Renal cortex interstitium (tissue), 11 donors: ENCODE data around the gene SLC6A16. TPM values are rescaled to one million over a fixed set of nuclear protein-coding genes. Genes with fewer than 3 reads are reported as not detected.
A peak's percentile ranks its signal among the peaks of the same experiment; 100 is the strongest.
"Not testable (repeated sequence)": the region's sequence is repeated elsewhere in the genome, so short reads cannot be mapped to it uniquely, and the experiment has no call there.

Source experiments
- DNase-seq, 11 donors: peaks; one replicate each; pipeline ENCODE4 v3.0.0-alpha.2; 2013; ENCODE audit warnings: low read depth in 9 of 11, low spot score in 4 of 11; ENCODE audit errors: extremely low read depth in 1 of 11
- polyA plus RNA-seq, 3 donors: library from polyadenylated mRNA; unstranded; fragments of 120-200 nt; gene quantifications; one replicate each; pipeline ENCODE4 v1.2.1, GENCODE V29; 2013; ENCODE audit not compliant: insufficient read length in 3 of 3

SLC6A16 gene
- polyA plus RNA-seq, 3 donors = 2.5 to 5.3 (median 3.1) TPM

GRCh38 chr19:49335071-49335783 is 10.2 kb upstream of the SLC6A16 start, which contains the start of gene CD37:
Gene CD37 (plus strand): TSS chr19:49335406. CDS start chr19:49335541, 135 bp downstream.
- DNase-seq = no peak

GRCh38 chr19:49333811-49334288 is 8.9 kb upstream of the SLC6A16 start:
- DNase-seq = no peak

- DNase-seq = no peak
These were observed 8.4 kb upstream of the SLC6A16 start for GRCh38 chr19:49333418-49333805.

GRCh38 chr19:49332691-49333417 is 7.9 kb upstream of the SLC6A16 start:
- not testable (repeated sequence) for DNase-seq

GRCh38 chr19:49331616-49332055 is 6.6 kb upstream of the SLC6A16 start:
- peak in 2 of 11 donors; percentile 56 to 58 for DNase-seq

- DNase-seq = not testable (repeated sequence)
These were observed 6.2 kb upstream of the SLC6A16 start for GRCh38 chr19:49331187-49331586.

- DNase-seq = no peak
These were observed 3.8 kb upstream of the SLC6A16 start for GRCh38 chr19:49328741-49329140.

- no peak for DNase-seq
These were observed 3.0 kb upstream of the SLC6A16 start for GRCh38 chr19:49327878-49328544.

GRCh38 chr19:49326165-49326704 is 1.2 kb upstream of the SLC6A16 start:
- DNase-seq = no peak

GRCh38 chr19:49325756-49326155 is 765 bp upstream of the SLC6A16 start:
- DNase-seq = not testable (repeated sequence)

GRCh38 chr19:49318296-49318695 is 6.7 kb downstream of the SLC6A16 start:
- DNase-seq = no peak

GRCh38 chr19:49316284-49316683 is 8.7 kb downstream of the SLC6A16 start:
- DNase-seq = no peak

- DNase-seq = no peak
These were observed 9.9 kb downstream of the SLC6A16 start for GRCh38 chr19:49315111-49315510.

- no peak for DNase-seq
These were observed 15.9 kb downstream of the SLC6A16 start for GRCh38 chr19:49309087-49309486.

- DNase-seq = not testable (repeated sequence)
These were observed 18.3 kb downstream of the SLC6A16 start for GRCh38 chr19:49306734-49307133.

GRCh38 chr19:49301866-49302252 is 23.1 kb downstream of the SLC6A16 start:
- DNase-seq = no peak

- DNase-seq = peak in 10 of 11 donors; percentile 9 to 46 (median 33)
These were observed 23.7 kb downstream of the SLC6A16 start for GRCh38 chr19:49301165-49301865.

GRCh38 chr19:49298653-49299052 is 26.3 kb downstream of the SLC6A16 start:
- not testable (repeated sequence) for DNase-seq

- DNase-seq = no peak
These were observed 27.6 kb downstream of the SLC6A16 start for GRCh38 chr19:49297403-49297802.
